Raji (cell line): ENCODE data around the gene GRP.

Experiments
- POLR2A ChIP-seq: IDR thresholded peaks from 2 replicates; pipeline ENCODE4 v1.6.1; 2011; ENCODE audit warnings: low read depth, low read length, control low read depth; ENCODE audit not compliant: insufficient read depth

Gene GRP

GRCh38 chr18:59218018-59218417 is 1.9 kb upstream of the GRP start:
- no peak for TF ChIP-seq POLR2A

- no peak for TF ChIP-seq POLR2A
Observed at GRCh38 chr18:59220164-59220783, 316 bp downstream of the GRP start.

- TF ChIP-seq POLR2A, result no peak
Observed at GRCh38 chr18:59220784-59221765, 1.1 kb downstream of the GRP start.

- TF ChIP-seq POLR2A, result no peak
Observed at GRCh38 chr18:59222341-59222740, 2.4 kb downstream of the GRP start.

DNA sequence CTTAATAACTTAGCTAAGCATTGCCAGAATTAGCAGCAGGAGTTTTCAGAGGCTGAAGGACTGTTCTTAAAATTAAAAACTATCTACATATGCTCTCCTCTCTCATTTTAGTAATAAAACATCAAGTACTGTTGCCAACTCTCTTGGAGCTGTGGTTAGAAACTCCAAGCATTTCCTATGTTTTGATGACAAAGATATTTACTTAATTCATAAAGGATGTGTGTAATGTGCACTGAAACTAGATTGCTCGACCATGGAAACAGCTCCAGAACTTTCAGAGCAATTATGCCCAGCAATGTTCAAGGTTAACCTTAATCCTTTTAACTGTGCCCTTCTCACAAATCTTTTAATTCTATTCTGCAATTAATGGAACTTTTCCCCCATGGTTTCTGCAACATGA is 8.4 kb downstream of the GRP start:
- TF ChIP-seq POLR2A, result no peak

DNA sequence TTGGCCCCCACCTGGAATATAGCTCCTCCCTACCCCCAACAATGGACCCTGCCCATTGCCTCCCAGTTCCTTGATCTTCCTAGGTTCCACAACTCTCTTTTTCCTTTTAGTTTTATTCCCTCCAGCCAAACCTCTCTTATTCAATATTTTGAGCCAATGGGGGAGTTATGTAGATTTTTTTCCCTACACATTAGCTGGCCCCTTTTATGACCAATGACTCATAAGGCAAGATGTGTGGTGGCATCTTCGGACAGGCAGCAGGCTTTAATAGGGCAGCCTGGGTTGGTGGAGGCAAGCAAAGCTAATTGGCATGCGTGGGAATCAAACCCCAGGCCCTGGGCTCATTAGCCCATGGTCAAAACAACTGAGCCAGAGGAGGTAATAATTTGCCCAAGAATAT is 9.2 kb downstream of the GRP start:
- no peak for TF ChIP-seq POLR2A

GRCh38 chr18:59229701-59230443 is 9.9 kb downstream of the GRP start:
- no peak for TF ChIP-seq POLR2A

- TF ChIP-seq POLR2A, result no peak
Observed at GRCh38 chr18:59231114-59231513, 11.2 kb downstream of the GRP start.

- TF ChIP-seq POLR2A, result no peak
Observed at GRCh38 chr18:59231877-59232276, 11.9 kb downstream of the GRP start.

DNA sequence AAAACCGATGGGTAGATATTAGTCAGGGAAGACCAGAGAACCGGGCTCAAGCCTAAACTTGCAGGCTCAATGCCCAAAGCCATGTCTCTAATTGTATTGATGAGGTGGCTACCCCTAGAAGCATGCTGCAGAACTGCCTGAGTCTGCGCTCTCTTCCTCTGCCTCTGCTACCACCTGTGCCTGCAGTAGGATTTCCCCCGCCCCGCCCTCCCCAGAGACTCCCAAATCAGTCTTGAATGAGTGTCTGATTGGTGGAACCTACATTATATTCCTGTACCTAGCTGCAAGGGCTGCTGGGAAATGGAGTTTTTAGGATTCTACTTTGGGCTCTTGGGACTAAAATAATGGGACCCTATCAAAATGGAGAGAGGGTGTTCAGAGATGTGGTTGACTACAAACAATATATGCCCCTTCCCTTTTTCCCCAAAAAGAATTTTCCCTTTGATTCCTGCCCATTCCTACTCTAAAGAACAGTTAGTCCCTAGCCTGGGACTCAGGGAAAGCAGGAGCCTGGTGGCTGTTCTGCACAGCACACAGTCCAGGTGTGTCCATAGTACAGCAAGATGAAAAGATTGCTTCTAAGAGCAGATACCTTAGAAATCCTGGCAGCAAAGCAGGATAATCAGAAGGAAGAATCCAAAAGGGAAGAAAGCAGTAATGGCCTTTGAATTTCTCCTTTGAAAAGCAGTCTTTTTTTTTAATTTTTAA is 12.5 kb downstream of the GRP start:
- no peak for TF ChIP-seq POLR2A

DNA sequence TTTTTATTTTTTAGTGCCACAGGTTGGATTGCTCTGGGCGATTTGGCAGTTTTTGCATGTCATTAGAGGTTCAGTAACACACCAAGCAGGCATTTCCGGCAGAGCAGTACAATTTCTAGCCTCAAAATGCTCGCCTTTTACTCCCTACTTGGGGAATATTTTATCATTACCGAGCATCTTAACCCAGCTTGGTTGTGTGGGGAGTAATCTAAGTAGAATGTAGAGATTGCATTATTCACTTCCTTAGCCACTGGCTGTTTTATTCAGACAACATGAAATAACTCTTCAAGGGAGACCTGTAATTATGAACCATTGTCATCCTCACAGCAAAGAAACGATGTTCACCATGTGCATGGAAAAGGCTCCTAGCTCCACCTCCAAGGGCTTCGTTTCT is 13.1 kb downstream of the GRP start:
- TF ChIP-seq POLR2A, result no peak

GRCh38 chr18:59238385-59238784 is 18.4 kb downstream of the GRP start:
- no peak for TF ChIP-seq POLR2A

DNA sequence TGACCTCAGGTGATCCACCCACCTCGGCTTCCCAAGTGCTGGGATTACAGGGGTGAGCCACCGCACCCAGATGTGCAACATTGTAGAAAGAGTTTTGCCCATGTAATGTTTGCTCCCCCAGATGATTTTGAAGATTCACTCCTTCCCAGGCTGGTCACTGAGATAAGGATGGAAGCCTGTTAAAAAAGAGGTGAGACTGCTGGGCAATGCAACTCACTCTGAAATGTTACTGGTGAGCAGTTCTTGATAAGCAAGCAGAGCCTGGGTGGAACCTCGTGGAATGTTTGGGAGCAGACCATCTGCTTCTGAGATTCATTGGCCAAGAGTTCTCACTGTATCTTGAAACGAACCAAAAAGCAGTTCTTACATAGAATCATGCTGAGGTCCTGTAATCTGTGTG is 19.7 kb downstream of the GRP start:
- TF ChIP-seq POLR2A, result no peak

GRCh38 chr18:59242906-59243305 is 22.9 kb downstream of the GRP start:
- TF ChIP-seq POLR2A, result no peak

- TF ChIP-seq POLR2A, result no peak
Observed at GRCh38 chr18:59246796-59247195, 26.8 kb downstream of the GRP start.
